SHP77 (cell line): Measurements from ENCODE around the gene HDAC4.

Experiments used
- DNase-seq, 2 experiments: peaks; one replicate each; lab custom pipeline; 2025; lab: John Stamatoyannopoulos, UW

Gene HDAC4

GRCh38 chr2:239061824-239062570 is 338.8 kb downstream of the HDAC4 start:
- DNase-seq, result no peak

DNA sequence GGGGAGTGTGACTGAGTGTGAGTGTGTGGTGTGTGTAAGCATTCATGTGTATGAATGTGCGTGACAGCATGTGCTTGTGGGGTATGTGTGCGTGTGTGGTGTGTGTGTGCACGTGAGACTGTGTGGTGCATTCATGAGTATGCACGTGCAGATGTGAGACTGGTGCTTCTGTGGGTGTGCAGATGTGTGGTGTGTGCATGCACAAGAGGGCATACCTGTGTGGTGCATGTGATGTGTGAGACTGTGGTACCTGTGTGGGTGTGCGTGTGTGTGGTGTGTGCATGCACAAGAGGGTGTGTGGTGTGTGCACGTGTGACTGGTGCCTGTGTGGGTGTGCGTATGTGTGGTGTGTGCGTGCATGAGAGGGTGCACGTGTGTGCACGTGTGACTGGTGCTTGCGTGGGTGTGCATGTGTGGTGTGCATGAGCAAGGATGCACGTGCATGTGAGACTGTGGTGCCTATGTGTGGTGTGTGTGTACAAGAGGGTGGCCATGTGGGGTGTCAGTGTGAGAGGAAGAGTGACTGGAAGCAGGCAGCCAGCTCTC is 339.6 kb downstream of the HDAC4 start:
- DNase-seq, result no peak

GRCh38 chr2:239060676-239061075 is 340.1 kb downstream of the HDAC4 start:
- DNase-seq, result no peak

DNA sequence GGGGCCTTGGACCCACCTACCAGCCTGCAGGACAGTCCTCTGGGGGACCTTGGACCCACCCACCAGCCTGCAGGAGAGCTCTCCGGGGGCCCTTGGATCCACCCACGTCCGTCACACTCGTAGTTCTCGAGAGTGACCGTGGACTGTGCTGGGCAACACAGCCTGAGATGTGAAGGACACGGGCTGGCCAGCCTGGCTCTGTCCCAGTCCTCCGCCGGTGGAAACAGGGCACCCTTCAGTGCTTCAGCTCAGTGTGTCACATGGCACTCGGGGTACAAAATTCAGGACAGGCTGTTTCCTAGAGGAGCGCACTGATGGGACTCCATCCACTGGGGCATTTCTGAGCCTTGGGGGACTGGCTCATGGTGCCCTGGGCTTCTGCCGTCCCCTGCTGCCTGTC is 341.0 kb downstream of the HDAC4 start:
- DNase-seq, result no peak

GRCh38 chr2:239058766-239059165 is 342.1 kb downstream of the HDAC4 start:
- DNase-seq, result no peak

DNA sequence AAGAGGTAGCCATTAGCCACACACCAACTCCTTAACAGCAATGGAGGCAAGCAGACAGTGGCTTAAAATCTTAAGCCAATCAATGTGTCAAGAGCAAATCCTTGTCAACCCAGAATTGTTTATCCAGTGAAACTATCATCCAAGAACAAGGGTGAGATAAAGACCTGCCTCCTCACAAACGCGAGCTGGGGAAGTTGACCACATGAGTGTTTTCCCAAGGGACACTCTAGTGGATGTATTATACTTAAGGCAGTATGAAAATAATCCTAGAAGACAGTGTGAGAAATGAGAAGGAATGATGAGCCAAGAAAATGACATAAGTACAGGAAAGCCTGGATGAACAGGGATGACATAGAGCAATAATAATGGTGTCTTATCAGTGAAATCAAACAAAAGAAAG is 343.3 kb downstream of the HDAC4 start:
- no peak for DNase-seq

GRCh38 chr2:239056611-239057010 is 344.2 kb downstream of the HDAC4 start:
- DNase-seq, result no peak

- DNase-seq, result no peak
Observed at GRCh38 chr2:239055756-239056493, 344.9 kb downstream of the HDAC4 start.

- no peak for DNase-seq
Observed at GRCh38 chr2:239054921-239055320, 345.9 kb downstream of the HDAC4 start.

- no peak for DNase-seq
Observed at GRCh38 chr2:239053801-239054503, 346.9 kb downstream of the HDAC4 start.

DNA sequence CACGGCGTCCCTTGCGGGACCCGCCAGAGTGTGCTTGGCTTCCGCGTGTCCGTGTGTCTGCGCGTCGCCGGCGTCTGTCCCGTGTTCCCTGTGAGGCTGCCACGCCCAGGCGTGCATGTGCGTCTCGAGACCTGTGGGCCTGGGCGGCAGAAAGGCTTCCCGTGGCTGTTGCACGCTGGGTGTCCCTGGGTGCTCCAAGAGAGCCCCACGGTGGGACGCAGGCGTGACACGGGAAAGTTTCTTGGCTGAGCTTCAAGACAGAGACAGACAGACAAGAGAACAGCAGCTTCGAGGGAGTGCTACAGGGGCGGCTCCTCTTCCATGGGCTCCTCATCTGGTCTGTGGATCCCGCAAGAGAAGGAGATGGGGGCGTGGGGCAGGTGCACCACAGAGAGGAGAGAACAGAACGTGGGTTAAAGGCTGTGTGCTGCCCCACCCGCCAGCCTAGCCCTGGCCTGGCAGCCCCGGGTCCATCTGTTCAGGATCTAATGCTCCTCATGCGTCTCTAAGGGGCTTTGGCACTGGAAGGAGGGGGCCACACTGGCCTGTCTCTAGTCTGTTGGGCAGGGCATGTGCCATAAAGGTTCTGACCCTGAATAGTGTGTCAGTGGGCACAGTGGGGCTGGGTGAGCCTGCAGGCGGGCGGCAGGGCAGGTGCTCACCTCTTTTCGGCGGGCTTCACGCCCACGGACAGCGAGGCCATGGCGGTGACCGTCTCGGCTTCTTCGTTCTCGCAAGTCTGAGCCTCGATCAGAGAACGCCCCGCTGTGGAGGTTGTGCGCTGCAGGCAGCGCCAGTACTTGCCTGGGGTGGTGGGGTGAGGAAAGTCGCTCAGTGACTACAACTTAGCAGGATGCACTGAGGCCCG is 347.8 kb downstream of the HDAC4 start:
- DNase-seq, result no peak

DNA sequence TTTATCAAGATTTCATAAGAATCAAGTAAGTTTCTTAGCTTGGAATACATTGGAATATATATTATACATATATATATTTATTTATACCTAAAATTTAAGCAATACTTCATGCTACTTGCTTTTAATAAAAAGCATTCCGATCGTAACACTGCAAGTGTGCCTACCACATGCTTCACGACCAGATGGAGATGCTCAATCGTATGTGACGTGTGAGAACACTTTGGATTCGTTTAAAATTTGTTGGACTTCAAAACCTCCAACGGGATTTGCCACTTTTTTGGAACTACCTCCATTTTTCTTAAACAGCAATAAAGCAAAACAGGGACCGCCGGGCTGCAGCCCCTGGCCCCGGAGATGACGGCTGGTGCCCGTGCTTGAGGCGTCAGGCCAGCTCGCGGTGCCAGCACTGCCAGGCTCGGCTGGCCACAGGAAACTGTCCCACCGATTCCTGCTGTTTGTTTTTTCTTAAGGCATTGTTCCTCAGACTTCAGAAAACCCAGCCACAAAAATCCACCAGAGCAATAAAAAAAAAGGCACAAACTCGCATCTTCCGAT is 348.9 kb downstream of the HDAC4 start:
- no peak for DNase-seq

DNA sequence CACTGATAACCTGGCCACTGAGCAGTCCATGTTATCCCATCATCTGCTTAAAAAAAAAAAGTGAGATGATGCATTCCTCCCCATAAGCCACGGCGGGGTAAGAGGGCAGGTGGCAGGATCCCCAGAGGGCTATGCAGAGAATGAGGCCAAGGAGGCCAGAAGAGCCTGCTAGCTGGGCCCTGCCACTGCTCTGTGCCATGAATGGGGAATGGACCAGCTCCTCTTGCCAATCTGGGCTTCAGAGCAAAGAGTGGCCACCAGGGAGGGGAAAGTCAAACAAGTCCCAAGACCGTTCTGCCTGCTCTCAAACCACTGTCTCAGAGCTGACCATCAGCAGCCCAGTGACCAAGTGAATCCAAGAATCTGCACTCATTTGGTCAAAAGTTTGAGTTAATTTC is 350.6 kb downstream of the HDAC4 start:
- DNase-seq, result no peak

DNA sequence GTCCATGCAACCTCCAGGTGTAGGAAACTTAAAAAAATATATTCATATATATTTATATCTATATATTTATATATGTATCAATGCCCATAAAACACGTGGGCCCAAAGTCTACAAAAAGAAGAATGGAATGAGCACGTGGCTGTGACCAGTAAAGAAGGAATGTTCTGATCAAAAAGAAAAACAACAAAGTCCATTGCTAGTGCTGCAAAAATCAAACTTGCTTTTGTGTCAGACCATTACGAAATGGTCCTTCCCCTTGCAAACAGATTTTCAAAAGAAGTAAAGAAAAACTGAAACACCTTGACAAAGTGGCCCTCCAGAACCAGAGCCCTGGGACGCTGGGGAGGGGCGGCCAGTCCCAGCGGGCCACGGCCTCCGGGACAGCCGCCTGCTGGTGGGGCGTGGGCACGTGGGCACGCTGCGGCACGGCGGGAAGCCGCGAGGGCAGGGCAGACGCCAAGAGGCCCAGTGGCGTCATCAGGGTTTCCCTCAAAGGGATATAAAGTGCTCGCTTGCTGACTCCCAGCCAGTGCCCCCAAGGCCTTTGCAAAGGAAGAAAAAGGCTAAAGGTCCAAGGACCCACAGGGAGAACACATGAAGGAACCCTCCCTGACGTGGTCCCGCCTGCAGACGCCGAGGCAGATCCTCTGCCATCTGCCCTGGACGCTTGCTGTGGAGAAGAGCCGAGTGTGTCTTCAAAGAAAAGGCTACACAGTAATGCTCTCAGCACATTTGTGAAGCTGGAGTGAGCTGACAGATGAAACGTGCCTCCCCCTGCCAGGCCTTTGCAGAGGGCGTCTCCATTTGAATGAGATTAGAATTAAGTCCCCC is 351.2 kb downstream of the HDAC4 start:
- no peak for DNase-seq

DNA sequence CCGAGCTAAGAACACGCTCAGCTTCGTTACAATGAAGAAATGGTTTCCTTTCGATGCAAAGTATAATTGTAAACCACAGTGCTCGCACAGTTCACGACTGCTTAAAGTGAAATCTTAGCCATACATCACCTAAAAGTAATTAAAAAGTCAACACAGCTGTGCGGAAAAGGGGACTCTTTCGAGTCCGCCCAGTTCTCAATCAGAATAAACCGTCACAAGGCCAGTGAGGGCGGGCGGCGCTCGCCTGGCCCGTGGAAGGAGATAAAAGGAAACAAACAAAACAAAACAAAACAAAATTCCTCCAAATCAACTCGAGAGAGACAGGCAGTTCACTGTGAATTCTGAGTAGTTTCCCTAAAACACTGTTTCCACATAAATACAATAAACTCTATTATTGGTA is 352.1 kb downstream of the HDAC4 start:
- DNase-seq, result no peak

DNA sequence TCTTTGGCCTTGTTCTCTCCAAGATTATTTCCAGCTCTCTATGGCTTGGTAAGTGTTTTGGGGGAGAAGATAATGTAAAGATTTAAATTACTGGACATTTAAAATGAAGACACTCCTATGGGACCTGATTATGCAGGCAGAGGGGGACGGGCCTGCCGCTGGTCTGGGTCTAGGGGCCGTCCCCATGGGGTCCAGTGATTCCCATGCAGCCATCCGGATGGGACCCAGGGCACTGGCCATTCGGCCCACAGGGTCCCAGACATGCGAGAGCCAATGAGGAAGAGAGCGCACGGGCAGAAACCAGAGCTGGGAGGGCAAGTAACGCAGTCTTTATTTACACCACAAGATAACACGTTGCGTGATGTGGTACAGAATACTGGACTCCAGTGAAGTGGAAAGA is 353.0 kb downstream of the HDAC4 start:
- no peak for DNase-seq

- DNase-seq, result no peak
Observed at GRCh38 chr2:239047420-239047819, 353.4 kb downstream of the HDAC4 start.

- no peak for DNase-seq
Observed at GRCh38 chr2:239046822-239047221, 354.0 kb downstream of the HDAC4 start.

- DNase-seq, result no peak
Observed at GRCh38 chr2:239044336-239044735, 356.5 kb downstream of the HDAC4 start.

- no peak for DNase-seq
Observed at GRCh38 chr2:239043326-239043725, 357.5 kb downstream of the HDAC4 start.
